Posterior vena cava (tissue), 2 donors: ENCODE results near the gene CD177. TPM values are rescaled to one million over a fixed set of nuclear protein-coding genes. Genes with fewer than 3 reads are reported as not detected.
"Not testable (repeated sequence)": the region's sequence is repeated elsewhere in the genome, so short reads cannot be mapped to it uniquely, and the experiment has no call there.

Experiments used
- DNase-seq: peaks from one replicate; pipeline ENCODE4 v3.0.0-alpha.2; 2020; ENCODE audit warnings: low spot score
- intact Hi-C, 2 donors: fragments of 100-400 bp; cut with DNase I; formaldehyde crosslinking; loops; one replicate each; pipeline versions ENCODE4 v1.14.1 to v1.14.2; 2022 to 2023
- long read RNA-seq, 2 donors: library from polyadenylated mRNA; unstranded; transcript quantifications; one replicate each; pipeline ENCODE4 v2.0.0, GENCODE V29; 2020 to 2021
- total RNA-seq, 2 donors: library from RNA; stranded (reverse); fragmentation: NEBNext Ultra II Directional; extraction: Animal tissue kit (Norgen Biotek cat#: 25700); gene quantifications; one replicate each; pipeline ENCODE4 v1.2.1, GENCODE V29; 2021
- donor health status: DM: yes; HTN: yes; CAD: no.
- donor health status: DM: yes; HTN: yes; CAD: no.

Gene CD177
- 1 to 10 TPM; 2.8 to 8.4 TPM for total RNA-seq
- long read RNA-seq, donor 1, partial matches to known transcripts = 0 of 4 reads
- long read RNA-seq, donor 1, other reads (novel, unspliced or antisense) = 0 of 4 reads
- long read RNA-seq, donor 2, partial matches to known transcripts = 0 of 3 reads
- long read RNA-seq, donor 2, other reads (novel, unspliced or antisense) = 0 of 3 reads

GRCh38 chr19:43353606-43354304 lies at the start of gene CD177:
Gene CD177, plus strand, starts transcription at chr19:43353686. Its CDS starts 29 bp downstream, at chr19:43353715.
- intact Hi-C loops = no loop called here
- DNase-seq = no peak

GRCh38 chr19:43305642-43306041 lies 47.8 kb upstream of the CD177 start:
- intact Hi-C loops = no loop called here
- DNase-seq = no peak

- intact Hi-C loops = no loop called here
- no peak for DNase-seq
Observed at GRCh38 chr19:43306097-43306496, 47.4 kb upstream of the CD177 start.

GRCh38 chr19:43308244-43308815 lies 45.2 kb upstream of the CD177 start:
- DNase-seq = no peak

GRCh38 chr19:43309466-43309865 lies 44.0 kb upstream of the CD177 start:
- intact Hi-C loops = no loop called here
- DNase-seq = no peak

More at GRCh38 chr19:43308244-43308815, 45.2 kb upstream of the CD177 start:
- intact Hi-C loops = no loop called here

GRCh38 chr19:43310221-43310620 lies 43.3 kb upstream of the CD177 start:
- intact Hi-C loops = no loop called here
- no peak for DNase-seq

GRCh38 chr19:43311256-43311655 lies 42.2 kb upstream of the CD177 start:
- intact Hi-C loops = no loop called here
- no peak for DNase-seq

GRCh38 chr19:43311706-43312105 lies 41.8 kb upstream of the CD177 start:
- DNase-seq = no peak
- intact Hi-C loops = no loop called here

- DNase-seq = no peak
- intact Hi-C loops = no loop called here
Observed at GRCh38 chr19:43313711-43314495, 39.6 kb upstream of the CD177 start.

- no peak for DNase-seq
Observed at GRCh38 chr19:43315851-43316250, 37.6 kb upstream of the CD177 start.

GRCh38 chr19:43316591-43317319 lies 36.7 kb upstream of the CD177 start:
- intact Hi-C loops = no loop called here

More at GRCh38 chr19:43315851-43316250, 37.6 kb upstream of the CD177 start:
- intact Hi-C loops = no loop called here

GRCh38 chr19:43318203-43318602 lies 35.3 kb upstream of the CD177 start:
- no peak for DNase-seq
- intact Hi-C loops = no loop called here

More at GRCh38 chr19:43316591-43317319, 36.7 kb upstream of the CD177 start:
- no peak for DNase-seq

- no peak for DNase-seq
- intact Hi-C loops = no loop called here
Observed at GRCh38 chr19:43318796-43319314, 34.6 kb upstream of the CD177 start.

GRCh38 chr19:43320546-43320945 lies 32.9 kb upstream of the CD177 start:
- DNase-seq = no peak
- intact Hi-C loops = no loop called here

GRCh38 chr19:43326761-43327160 lies 26.7 kb upstream of the CD177 start:
- intact Hi-C loops = not testable (repeated sequence)

GRCh38 chr19:43328561-43328960 lies 24.9 kb upstream of the CD177 start:
- DNase-seq, intact Hi-C loops: not testable (repeated sequence)

More at GRCh38 chr19:43326761-43327160, 26.7 kb upstream of the CD177 start:
- not testable (repeated sequence) for DNase-seq

- DNase-seq, intact Hi-C loops: not testable (repeated sequence)
Observed at GRCh38 chr19:43329049-43329448, 24.4 kb upstream of the CD177 start.

- intact Hi-C loops = loop anchor here in 1 of 2 donors (5.0 kb wide), 1 partner anchor 52 kb away; no protein-coding TSS in a partner anchor
- DNase-seq = no peak
Observed at GRCh38 chr19:43329989-43330388, 23.5 kb upstream of the CD177 start.
